ENCODE results near the gene PARVG. TPM values are rescaled to one million over a fixed set of nuclear protein-coding genes. Genes with fewer than 3 reads are reported as not detected.

Gene PARVG
- total RNA-seq, 1 experiment from 2014 or later: 0.24 TPM

DNA sequence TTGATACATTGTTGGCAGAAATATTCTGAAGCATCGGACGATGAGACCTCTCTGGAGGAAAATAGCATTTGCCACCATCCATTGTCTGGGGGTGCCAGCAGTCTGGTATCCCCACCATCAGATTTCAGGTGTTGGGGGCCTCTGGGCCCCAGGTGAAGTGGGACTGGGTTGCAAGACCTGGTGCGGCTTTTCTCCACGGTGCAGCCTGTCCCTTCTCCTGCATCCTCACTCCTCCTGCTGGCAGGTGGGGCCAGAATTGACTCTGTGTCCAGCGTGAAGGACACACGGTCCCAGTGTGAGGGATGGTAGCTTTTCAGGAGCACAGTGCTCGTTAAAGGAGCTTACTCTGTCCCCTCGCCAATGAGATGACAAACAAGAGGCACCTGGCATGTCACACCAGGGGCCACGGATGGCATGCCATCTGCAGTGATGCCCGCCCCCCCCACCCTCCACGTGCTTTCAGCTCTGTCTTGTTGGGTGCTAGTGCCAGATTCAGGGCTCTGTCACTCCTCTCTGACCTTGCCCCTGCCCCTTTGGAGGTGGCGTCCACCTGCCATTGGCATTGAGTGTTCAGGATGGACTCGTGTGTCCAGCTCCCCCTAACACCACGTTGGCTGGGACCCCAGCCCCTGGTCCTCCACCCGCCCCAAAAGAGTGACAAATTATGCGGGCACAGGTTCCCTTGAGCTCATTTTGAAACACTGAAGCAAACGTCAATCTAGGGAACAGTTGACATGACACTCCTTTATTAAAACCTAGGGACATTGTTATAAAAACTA is 62.4 kb downstream of the PARVG start:
- DNase-seq (ENCODE audit: low read depth): no peak

DNA sequence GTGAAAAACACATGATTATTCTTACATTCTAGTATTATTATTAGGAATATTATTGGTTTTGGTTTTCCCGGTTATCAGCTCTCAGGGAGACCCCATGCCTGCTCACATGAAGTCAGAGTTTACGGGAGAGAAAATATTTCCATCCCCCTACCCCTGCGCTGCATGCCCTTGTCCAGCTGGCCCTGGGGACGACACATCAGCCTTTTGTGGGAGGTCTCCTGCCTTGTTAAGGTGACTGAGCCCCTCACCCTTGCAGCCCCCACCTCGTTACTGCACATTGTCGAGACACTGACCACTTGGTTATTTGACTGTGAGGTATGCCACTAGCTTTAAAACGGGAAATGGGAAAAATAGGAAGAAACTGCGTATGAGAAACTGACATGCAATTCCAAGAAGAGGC is 63.0 kb downstream of the PARVG start:
- DNase-seq (ENCODE audit: low read depth): no peak

DNA sequence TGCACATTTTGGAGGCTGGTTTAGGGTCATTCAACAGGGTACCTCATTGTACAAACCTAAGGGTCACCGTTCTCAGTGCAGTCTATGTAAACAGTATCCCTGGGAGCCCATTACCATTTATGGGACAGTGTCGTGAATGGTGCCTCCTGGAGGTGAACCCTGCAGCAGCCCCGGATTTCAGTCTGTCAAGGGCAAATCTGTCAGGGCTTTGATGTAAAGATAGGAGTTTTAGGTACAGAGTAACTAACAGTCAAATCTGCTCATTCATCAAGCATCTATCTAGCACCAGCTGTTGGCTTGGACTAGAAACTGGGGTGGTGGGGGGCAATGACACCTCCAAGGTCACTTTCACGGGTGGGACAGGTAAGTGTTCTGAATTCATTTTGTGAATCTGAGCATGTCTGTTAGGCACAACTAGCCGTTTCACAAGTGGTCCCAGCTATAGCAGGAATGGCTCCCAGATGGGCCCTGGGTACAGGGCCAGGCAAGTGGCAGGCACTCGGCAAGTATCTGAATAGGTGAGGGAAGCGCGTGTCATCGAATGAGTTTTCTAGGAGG is 63.6 kb downstream of the PARVG start:
- no peak for DNase-seq (ENCODE audit: low read depth)

DNA sequence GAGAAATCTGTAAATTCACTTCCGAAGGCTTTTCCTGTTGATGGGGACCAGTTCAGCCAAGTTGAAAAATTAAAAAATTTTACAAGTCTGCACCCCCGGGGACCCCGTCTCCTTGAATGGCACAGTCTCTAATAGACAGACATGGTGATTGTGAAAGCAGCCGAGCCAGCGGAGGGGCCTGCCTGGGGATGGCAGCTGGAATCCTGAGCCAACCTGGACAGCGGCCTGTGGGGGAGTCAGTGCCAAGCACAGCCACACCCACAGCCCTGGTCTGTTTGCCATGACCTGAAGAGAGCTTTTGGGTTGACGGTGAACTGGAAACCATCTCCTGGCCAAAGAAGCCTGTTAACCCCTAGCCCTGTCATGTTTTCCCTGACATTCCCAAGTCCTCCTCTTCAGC is 64.7 kb downstream of the PARVG start:
- no peak for DNase-seq (ENCODE audit: low read depth)

DNA sequence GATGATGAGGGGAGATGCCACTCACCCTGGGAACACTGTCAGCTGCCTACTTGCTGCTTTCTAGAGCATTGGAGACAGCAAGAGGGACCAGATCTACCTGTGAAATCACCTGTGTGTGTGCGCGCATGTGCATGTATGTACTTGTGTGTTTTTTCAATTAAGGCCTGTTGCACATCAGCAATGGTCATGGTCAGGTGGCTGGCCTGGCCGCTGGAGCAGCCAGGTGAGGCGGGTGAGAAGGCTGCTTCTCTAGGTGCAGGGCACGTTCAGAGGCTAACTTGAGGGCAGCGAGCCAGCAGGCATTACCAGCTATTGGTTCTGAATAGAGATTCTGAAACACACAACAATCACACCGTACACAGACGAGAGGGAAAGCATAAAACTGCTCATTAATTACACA is 65.1 kb downstream of the PARVG start:
- no peak for DNase-seq (ENCODE audit: low read depth)

DNA sequence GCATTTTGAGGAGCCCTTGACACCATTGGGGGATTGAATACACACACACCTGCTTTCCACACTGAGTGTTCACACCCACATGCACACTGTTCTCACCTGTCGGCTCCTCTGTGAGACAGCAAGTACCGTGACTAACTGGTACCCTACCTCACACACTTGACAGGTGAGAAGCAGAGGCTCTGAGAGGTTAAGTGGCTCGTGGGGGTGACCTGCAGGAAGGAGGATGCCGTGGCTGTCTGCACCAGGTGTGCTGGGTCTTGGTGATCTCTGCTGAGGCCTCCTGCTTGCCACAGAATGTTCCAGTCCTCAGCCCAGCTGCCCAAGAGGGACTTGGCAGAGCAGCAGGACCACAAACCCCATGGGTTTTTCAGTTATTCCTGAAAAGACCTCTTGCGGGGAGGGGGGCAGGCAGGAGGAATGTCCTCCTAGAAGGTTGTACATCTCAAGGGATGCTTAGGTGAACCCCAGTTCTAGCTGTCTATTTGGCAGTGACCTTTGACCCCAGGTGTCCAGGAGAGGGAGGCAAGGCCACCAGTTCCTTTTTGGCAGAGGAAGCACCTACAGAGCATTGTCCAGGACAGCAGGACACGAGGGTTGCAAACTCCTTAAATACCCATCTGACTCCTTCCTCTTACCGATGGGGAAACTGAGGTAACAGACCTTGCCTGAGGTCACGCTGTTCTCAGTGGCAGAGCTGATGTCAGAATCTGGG is 66.0 kb downstream of the PARVG start:
- DNase-seq (ENCODE audit: low read depth): no peak

DNA sequence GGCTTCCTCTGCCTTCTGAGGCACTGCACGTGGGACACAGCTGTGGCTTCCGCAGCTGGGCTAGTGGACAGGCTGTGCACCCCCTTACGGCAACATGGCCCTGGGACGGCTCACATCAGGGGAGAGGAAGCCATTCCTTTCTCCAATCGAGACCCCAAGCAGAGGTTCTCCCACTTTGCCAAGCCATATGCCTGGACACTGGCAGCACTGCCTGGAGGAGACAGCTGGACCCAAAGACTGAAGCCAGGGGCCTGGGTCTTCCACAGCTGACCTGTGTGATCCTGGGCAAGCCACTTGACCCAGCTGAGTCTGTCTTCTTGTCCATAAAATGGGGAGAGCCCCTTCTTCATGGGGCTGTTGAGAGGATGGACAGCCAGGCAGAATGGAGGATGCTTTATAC is 66.6 kb downstream of the PARVG start:
- no peak for DNase-seq (ENCODE audit: low read depth)

DNA sequence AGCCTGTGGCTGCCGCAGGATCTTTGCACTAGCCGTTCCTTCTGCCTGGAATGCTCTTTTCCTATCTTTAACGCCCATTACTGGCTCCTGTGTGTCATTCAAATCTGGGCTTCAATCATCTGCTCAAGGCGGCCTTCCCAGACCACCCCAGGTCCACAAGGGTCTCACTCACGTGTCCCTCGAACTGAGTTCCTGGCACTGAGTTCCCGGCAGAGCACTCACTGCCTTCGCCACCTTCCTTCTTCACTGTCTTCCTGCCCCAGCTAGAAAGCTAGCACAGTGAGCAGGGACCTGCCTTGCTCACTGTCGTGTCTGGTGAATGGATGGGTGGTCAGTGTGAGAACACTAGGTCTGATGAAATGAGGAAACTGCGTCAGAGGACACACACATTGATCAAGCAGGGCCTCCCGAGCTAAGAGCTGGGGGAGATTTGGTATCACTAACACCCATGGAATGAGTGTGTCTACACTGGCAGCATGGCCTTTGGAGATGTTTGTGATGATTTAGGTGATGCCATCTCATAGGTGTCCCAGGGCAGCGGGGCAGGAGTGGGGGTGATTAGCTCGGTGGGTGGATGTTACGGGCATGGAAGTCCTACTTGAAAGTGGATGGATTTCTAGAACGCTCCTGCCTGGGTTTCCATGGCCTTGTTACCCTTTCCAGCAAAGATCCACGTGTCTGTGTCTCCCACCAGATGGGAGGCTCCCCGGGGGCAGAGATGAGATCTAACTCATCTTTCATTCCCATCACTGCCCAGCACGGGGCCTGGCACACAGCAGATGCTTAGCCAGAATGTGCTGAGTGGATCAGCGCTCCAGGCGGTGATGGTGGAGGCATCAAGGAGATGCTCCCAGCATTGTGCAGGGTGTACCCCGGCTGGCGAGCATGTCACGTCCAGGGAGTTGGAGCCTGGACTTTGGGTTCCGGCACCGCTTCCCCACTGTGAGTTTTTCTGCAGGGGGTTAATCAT is 67.5 kb downstream of the PARVG start:
- no peak for DNase-seq (ENCODE audit: low read depth)

DNA sequence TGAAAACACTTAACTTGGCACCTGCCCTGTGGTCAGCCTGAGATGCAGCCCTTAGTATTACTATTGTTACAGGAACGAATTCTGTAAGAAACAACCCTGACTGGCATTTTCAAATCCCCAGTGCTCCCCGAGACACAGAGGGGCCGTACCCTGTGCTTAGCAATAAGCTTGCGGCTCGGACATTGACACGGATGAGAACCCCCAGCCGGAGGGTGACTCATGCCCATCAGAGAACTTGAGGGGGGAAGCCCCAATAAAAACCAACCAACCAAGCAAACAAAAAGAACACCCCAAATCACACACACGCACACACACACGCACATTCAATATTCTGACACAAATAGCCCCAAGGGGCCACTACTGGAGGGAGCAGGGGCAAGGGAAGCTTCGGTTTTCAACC is 68.2 kb downstream of the PARVG start:
- DNase-seq (ENCODE audit: low read depth): no peak

DNA sequence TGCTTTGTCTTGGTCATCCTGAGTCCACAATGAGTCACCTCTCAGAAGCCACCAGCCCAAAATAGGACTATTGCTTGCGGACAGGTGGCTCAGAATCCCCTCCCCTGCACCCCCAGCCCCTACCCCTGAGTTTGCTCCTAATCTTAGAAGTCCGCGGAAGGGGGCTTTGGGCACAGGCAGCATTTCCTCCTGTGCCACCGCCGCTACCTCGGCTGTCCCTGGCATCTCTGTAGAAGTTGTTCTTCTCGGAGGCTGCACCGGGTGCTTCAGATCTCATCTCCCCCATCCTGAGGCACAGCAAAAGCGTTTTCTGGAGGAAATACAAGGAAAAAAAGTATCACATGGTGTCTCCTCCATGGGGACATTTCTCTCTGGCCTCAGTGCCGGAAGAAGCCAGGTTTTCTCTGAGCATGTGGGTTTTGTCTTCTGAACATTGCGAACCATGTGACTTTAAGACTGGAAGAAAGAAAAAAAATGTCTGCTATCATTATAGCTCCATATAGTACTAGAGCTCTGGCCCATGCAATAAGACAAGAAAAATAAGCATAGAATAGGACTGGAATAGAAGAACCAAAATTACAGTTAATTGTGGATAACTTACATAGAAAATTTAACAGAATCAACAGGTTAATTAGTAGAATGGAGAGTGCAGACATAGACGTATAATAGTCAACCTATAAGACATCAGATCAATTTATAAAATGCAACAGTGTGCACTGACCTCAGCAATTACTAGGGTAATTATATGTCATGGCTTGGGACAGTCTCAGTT is 68.8 kb downstream of the PARVG start:
- DNase-seq (ENCODE audit: low read depth): no peak

DNA sequence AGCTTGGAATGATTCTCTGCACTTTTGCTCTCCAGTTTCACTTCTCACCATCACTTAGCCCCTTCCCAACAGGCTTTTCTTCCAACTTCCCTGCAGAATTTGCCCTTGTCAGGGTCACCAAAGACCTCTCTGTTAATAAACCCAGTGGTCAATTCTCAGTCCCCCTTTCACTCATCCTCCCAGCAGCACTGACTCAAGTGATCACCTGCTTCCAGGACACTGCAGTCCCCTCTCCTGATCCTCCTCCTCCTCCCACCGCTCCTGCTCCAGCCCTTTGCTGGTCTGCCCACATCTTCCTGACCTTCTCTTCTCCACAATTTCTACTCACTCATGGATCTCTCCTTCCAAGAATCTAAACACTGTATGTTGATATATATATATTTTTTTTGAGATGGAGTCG is 74.1 kb downstream of the PARVG start:
- DNase-seq (ENCODE audit: low read depth): no peak

DNA sequence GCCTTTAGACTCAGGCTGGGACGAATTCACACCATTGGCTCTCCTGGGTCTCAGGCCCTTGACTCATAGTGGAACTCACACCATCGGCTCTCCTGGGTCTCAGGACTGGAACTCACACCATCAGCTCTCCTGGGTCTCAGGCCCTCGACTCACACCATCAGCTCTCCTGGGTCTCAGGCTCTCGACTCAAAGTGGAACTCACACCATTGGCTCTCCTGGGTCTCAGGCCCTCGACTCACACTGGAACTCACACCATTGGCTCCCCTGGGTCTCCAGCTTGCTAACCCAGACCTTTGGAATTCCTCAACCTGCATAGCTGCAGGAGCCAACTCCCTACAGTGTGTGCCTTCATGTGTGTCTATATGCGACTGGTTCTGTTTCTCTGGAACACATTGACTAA is 75.4 kb downstream of the PARVG start:
- no peak for DNase-seq (ENCODE audit: low read depth)

DNA sequence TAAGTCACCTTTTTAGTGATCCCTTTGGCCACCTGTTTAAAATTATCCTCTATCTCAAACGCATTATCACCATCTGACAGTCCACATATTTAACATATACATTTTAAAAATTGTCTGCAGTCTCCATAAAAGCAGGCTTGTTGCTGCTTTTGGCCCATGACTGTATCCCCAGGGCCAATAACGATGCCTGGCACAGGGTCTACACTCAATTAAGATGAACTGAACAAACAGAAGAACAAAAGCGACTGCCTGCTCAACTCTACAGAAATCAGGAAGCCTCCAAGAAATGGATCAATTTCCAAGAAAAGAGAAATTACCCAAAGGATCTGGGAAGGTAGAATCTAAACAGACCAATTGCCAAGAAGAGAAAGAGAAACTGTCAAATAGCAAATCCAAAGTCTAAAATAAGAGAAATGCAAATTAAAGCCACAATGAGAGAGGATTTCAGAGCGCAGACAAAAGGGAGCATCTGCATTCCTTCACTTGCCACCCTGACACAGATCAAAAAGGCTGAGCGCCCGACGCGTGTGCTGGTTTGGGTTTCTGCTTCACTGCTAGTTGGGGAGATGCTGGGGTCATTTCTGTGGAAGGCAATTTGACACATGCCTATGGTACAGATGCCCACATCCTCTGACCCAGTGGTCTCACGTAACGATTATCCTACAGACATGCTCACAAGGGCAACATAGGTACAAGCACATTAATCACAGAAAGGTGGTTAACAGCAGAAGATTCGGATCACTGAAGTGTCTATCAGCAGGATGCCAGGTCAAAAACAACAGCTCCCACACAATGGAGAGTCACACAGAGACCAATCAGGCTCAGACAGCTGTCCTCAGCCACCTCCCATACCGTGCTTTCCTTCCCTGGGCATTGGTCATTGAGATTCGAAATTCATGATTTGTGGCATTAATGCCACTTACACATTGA is 76.1 kb downstream of the PARVG start:
- no peak for DNase-seq (ENCODE audit: low read depth)

Other genes with a start within 250 kb of the PARVG start
- gene SAMM50, start 225.5 kb upstream of the PARVG start, total RNA-seq (2014; rRNA removed; shearing (Covaris generic)): 51.8 and 57.5 TPM in 2 replicates
- gene PARVB, start 156.6 kb upstream of the PARVG start, total RNA-seq (2014; rRNA removed; shearing (Covaris generic)): 54.5 and 69.4 TPM in 2 replicates
- 1.7 and 2.1 TPM in 2 replicates for gene SHISAL1, start 132.0 kb downstream of the PARVG start, total RNA-seq (2014; rRNA removed; shearing (Covaris generic))

All from HT1080 (cell line).